Measurements from ENCODE around the gene PPAN. TPM values are rescaled to one million over a fixed set of nuclear protein-coding genes. Genes with fewer than 3 reads are reported as not detected.

PPAN gene
- total RNA-seq = 25.9 and 43.5 TPM in 2 replicates

GRCh38 chr19:10106100-10106936 is at the start of gene PPAN:
Gene PPAN (plus strand): TSS chr19:10106362. CDS start chr19:10106395, 33 bp downstream.

GRCh38 chr19:10085641-10086590 is 20.2 kb upstream of the PPAN start, which contains the start of gene SHFL:
Gene SHFL (plus strand): TSS chr19:10086317. CDS start chr19:10086428, 111 bp downstream.

GRCh38 chr19:10111405-10111811 is 5.2 kb downstream of the PPAN start, which contains the start of gene P2RY11:
Gene P2RY11 (plus strand): TSS chr19:10111693. CDS start chr19:10111722, 29 bp downstream.

Other genes with a start within 250 kb of the PPAN start
- gene OLFM2, start 169.8 kb upstream of the PPAN start, total RNA-seq = 0.65 and 1.5 TPM in 2 replicates
- gene COL5A3, start 95.9 kb upstream of the PPAN start, total RNA-seq = 0.25 and 0.98 TPM in 2 replicates
- gene RDH8, start 92.9 kb upstream of the PPAN start, total RNA-seq = not detected in 2 replicates
- gene SHFL, start 20.0 kb upstream of the PPAN start, total RNA-seq = 7.5 and 21.2 TPM in 2 replicates
- 0.89 TPM in 1 of 2 replicates, not detected in the other for gene ANGPTL6, start 3.7 kb upstream of the PPAN start, total RNA-seq
- 2.1 and 5.1 TPM in 2 replicates for gene P2RY11, start 5.3 kb downstream of the PPAN start, total RNA-seq
- gene EIF3G, start 13.5 kb downstream of the PPAN start, total RNA-seq = 245 and 306 TPM in 2 replicates
- gene DNMT1, start 88.6 kb downstream of the PPAN start, total RNA-seq = 37.1 and 155 TPM in 2 replicates
- 2.8 and 6.2 TPM in 2 replicates for gene S1PR2, start 125.0 kb downstream of the PPAN start, total RNA-seq
- 100 and 139 TPM in 2 replicates for gene MRPL4, start 145.9 kb downstream of the PPAN start, total RNA-seq
- 20.5 and 41.3 TPM in 2 replicates for gene ICAM1, start 164.8 kb downstream of the PPAN start, total RNA-seq
- 0.33 and 1.1 TPM in 2 replicates for gene ICAM4, start 180.6 kb downstream of the PPAN start, total RNA-seq
- 0.16 and 0.63 TPM in 2 replicates for gene ICAM5, start 183.6 kb downstream of the PPAN start, total RNA-seq
- gene ZGLP1, start 203.5 kb downstream of the PPAN start, total RNA-seq = 0.89 and 2.8 TPM in 2 replicates
- gene FDX2, start 209.7 kb downstream of the PPAN start, total RNA-seq = 21.8 and 37.1 TPM in 2 replicates
- gene RAVER1, start 227.2 kb downstream of the PPAN start, total RNA-seq = 37.5 and 56.5 TPM in 2 replicates
- gene ICAM3, start 233.3 kb downstream of the PPAN start, total RNA-seq = 3.7 and 9.0 TPM in 2 replicates

All from mesangial cell (primary cell).